ENCODE data around the gene CDK18. TPM values are rescaled to one million over a fixed set of nuclear protein-coding genes. Genes with fewer than 3 reads are reported as not detected.

Gene CDK18
- polyA plus RNA-seq, 1 experiment = 0.36 TPM

- POLR2A ChIA-PET = no interaction called here
- H3K4me3 ChIP-seq (ENCODE audit: low read depth, low read length) = no peak overlapping the region
- DNase-seq (ENCODE audit: low read depth, low spot score) = no peak
- TF ChIP-seq CTCF (IDR thresholded peaks at IDR 0.05; ENCODE audit: low read depth, low read length) = no peak
- H3K27ac ChIP-seq (ENCODE audit: low read depth, low read length) = no peak overlapping the region
- CTCF ChIA-PET = interaction anchor here (0.7 to 14.2 kb wide), 11 partner anchors 11 to 176 kb away, joined by 3 to 427 read pairs (median 5); partner anchors contain the start of gene ELK4
- no peaks in the 10 kb centered on the region; the same call in 1 of the 2 replicates for H3K9me3 ChIP-seq (ENCODE audit: control insufficient read depth, insufficient read depth, low read length)
- peaks cover 16% of the 10 kb centered on the region for H3K27me3 ChIP-seq (ENCODE audit: control insufficient read depth, insufficient read depth, low read length)
Measured at GRCh38 chr1:205530116-205530515, 25.6 kb downstream of the CDK18 start.

GRCh38 chr1:205531191-205532025 is 26.9 kb downstream of the CDK18 start:
- ChIA-PET CTCF (interaction anchor here (2.7 to 14.2 kb wide), 4 partner anchors 42 to 177 kb away, joined by 9 to 427 read pairs (median 91); partner anchors contain the start of gene ELK4), POLR2A (interaction anchor here (0.6 to 0.7 kb wide), 2 partner anchors 122 to 187 kb away, joined by 3 read pairs; no protein-coding TSS in a partner anchor)
- no peak overlapping the region for H3K27ac ChIP-seq (ENCODE audit: low read depth, low read length)
- no peak for DNase-seq (ENCODE audit: low read depth, low spot score)
- no peaks in the 10 kb centered on the region; the same call in 1 of the 2 replicates for H3K9me3 ChIP-seq (ENCODE audit: control insufficient read depth, insufficient read depth, low read length)
- H3K27me3 ChIP-seq (ENCODE audit: control insufficient read depth, insufficient read depth, low read length) = peaks cover 19% of the 10 kb centered on the region
- no peak for TF ChIP-seq CTCF (IDR thresholded peaks at IDR 0.05; ENCODE audit: low read depth, low read length)
- H3K4me3 ChIP-seq (ENCODE audit: low read depth, low read length) = no peak overlapping the region

GRCh38 chr1:205532026-205532898 is 27.8 kb downstream of the CDK18 start:
- Histone ChIP-seq H3K27me3 (ENCODE audit: control insufficient read depth, insufficient read depth, low read length) (peaks cover 19% of the 10 kb centered on the region), H3K9me3 (ENCODE audit: control insufficient read depth, insufficient read depth, low read length) (no peaks in the 10 kb centered on the region; the same call in 1 of the 2 replicates), H3K4me3 (ENCODE audit: low read depth, low read length) (no peak overlapping the region), H3K27ac (ENCODE audit: low read depth, low read length) (no peak overlapping the region)
- ChIA-PET CTCF (interaction anchor here (1.2 to 14.2 kb wide), 3 partner anchors 43 to 126 kb away, joined by 4 to 427 read pairs (median 169); no protein-coding TSS in a partner anchor), POLR2A (interaction anchor here (0.6 kb wide), 1 partner anchor 186 kb away, joined by 3 read pairs; no protein-coding TSS in a partner anchor)
- no peak for DNase-seq (ENCODE audit: low read depth, low spot score)
- TF ChIP-seq CTCF (IDR thresholded peaks at IDR 0.05; ENCODE audit: low read depth, low read length) = no peak

GRCh38 chr1:205532996-205533735 is 28.7 kb downstream of the CDK18 start:
- TF ChIP-seq CTCF (IDR thresholded peaks at IDR 0.05; ENCODE audit: low read depth, low read length) = no peak
- ChIA-PET CTCF (interaction anchor here (1.2 to 3.0 kb wide), 2 partner anchors 9 to 123 kb away, joined by 4 to 17 read pairs; no protein-coding TSS in a partner anchor), POLR2A (no interaction called here)
- Histone ChIP-seq H3K27me3 (ENCODE audit: control insufficient read depth, insufficient read depth, low read length) (peaks cover 16% of the 10 kb centered on the region), H3K4me3 (ENCODE audit: low read depth, low read length) (no peak overlapping the region), H3K9me3 (ENCODE audit: control insufficient read depth, insufficient read depth, low read length) (no peaks in the 10 kb centered on the region; the same call in 1 of the 2 replicates), H3K27ac (ENCODE audit: low read depth, low read length) (no peak overlapping the region)
- DNase-seq (ENCODE audit: low read depth, low spot score) = no peak

Data from AG04450 (cell line).